Coronary artery (tissue), 2 donors: ENCODE data around the gene TOB2.

ENCODE experiments used
- DNase-seq: peaks from one replicate; pipeline ENCODE4 v3.0.0-alpha.2; 2017; ENCODE audit warnings: low spot score
- H3K27ac ChIP-seq, 2 donors: fragments of 200-600 bp; sonication (generic); one replicate each; pipeline ENCODE4 v1.5.1; 2016 to 2019
- H3K4me3 ChIP-seq: fragments of 200-600 bp; sonication (generic); 2 replicates; pipeline ENCODE4 v1.5.1; 2016; ENCODE audit warnings: mild to moderate bottlenecking, moderate library complexity
- TF ChIP-seq, protein P1 (sequence below): fragments of 200-600 bp; sonication (generic); IDR thresholded peaks from one replicate; pipeline ENCODE4 v1.5.1; 2019; ENCODE audit warnings: antibody characterized with exemption

The TOB2 gene

DNA sequence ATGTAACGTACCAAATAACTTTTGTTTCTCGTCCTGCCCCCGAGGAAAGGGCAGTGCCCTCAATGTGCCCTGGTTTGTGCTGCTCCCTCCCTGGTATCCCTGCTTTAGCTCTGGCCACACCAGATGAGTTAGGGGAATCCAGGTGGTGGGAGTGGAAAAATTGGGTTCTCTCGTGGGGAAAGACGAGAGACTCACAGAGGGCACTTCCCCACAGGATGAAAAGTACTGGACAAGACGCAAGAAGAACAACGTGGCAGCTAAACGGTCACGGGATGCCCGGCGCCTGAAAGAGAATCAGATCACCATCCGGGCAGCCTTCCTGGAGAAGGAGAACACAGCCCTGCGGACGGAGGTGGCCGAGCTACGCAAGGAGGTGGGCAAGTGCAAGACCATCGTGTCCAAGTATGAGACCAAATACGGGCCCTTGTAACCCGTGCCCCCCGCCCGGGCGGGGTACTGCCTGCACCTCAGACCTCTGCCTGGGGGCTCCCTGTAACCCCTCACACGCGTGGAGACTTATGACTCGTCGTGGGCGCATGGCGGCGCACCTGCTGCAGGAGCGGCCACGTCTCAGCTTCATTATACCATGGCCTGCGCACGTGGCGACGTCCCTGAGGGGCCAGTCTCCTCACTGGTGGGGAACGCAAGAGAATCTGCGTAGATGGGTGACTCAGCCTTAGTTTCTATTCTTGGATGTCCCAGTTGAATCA lies 50.9 kb downstream of the TOB2 start:
- Histone ChIP-seq H3K27ac (peak overlapping the region in 1 of 2 donors; percentile 84), H3K4me3 (no peak overlapping the region)
- DNase-seq = no peak

DNA sequence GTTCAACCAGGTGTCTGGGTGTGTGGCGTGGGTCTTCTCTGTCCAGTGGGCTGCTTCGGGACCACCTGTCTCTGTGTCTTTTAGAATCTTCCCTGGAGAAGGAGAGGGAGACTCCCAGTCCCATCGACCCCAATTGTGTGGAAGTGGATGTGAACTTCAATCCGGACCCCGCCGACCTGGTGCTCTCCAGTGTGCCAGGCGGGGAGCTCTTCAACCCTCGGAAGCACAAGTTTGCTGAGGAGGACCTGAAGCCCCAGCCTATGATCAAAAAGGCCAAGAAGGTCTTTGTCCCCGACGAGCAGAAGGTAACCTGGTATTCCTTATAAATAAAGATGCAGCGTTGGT lies 52.6 kb downstream of the TOB2 start:
- DNase-seq = no peak
- TF ChIP-seq, protein P1, sequence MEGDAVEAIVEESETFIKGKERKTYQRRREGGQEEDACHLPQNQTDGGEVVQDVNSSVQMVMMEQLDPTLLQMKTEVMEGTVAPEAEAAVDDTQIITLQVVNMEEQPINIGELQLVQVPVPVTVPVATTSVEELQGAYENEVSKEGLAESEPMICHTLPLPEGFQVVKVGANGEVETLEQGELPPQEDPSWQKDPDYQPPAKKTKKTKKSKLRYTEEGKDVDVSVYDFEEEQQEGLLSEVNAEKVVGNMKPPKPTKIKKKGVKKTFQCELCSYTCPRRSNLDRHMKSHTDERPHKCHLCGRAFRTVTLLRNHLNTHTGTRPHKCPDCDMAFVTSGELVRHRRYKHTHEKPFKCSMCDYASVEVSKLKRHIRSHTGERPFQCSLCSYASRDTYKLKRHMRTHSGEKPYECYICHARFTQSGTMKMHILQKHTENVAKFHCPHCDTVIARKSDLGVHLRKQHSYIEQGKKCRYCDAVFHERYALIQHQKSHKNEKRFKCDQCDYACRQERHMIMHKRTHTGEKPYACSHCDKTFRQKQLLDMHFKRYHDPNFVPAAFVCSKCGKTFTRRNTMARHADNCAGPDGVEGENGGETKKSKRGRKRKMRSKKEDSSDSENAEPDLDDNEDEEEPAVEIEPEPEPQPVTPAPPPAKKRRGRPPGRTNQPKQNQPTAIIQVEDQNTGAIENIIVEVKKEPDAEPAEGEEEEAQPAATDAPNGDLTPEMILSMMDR = no peak

More for the DNA sequence above, 50.9 kb downstream of the TOB2 start:
- TF ChIP-seq, protein P1 = no peak

DNA sequence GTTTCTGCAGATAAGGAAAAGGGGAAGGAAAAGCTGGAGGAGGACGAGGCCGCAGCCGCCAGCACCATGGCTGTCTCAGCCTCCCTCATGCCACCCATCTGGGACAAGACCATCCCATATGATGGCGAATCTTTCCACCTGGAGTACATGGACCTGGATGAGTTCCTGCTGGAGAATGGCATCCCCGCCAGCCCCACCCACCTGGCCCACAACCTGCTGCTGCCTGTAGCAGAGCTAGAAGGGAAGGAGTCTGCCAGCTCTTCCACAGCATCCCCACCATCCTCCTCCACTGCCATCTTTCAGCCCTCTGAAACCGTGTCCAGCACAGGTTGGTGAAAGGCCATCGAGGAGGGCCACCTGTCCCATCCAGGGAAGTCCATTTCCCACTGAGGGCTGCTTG lies 59.3 kb downstream of the TOB2 start:
- Histone ChIP-seq H3K4me3 (no peak overlapping the region), H3K27ac (no peak overlapping the region)
- TF ChIP-seq, protein P1 = no peak
- no peak for DNase-seq

More for the DNA sequence above, 52.6 kb downstream of the TOB2 start:
- no peak overlapping the region for H3K4me3 ChIP-seq
- H3K27ac ChIP-seq = peak overlapping the region; percentile 56 to 84

DNA sequence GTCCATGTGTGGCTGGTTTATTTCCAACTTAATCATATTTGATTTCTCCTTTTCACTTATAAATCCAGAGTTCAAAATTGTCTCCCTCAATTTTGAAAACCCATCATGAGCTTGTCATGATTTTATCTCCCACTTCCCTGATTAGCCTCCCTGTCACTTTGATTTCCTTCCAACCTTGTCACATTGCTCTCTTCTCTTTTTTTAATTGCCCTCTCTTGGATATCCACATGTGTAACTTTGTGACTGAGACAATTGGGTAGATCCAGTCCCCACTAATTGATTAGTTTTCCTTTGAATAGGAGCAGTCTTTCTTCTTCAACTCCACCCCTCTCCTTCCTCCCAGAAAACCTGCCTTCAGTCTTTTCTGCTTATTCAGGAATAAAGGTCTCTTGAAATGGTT lies 62.5 kb downstream of the TOB2 start:
- DNase-seq = no peak
- TF ChIP-seq, protein P1 = no peak
- no peak overlapping the region for H3K4me3 ChIP-seq
- peak overlapping the region in 1 of 2 donors; percentile 94 for H3K27ac ChIP-seq
